Tibial artery (tissue), 4 donors: Measurements from ENCODE around the gene ERBB3.

Source experiments
- DNase-seq, 2 donors: peaks; one replicate each; pipeline ENCODE4 v3.0.0-alpha.2; 2019
- H3K27ac ChIP-seq, 2 donors: fragments of 200-600 bp; sonication (generic) in 1 of 2; 1 replicate in 1 of 2; 2 replicates in 1 of 2; pipeline ENCODE4 v1.5.1; 2018 to 2019; ENCODE audit warnings: mild to moderate bottlenecking in 1 of 2
- H3K27me3 ChIP-seq, 2 donors: fragments of 200-600 bp; sonication (generic) in 1 of 2; one replicate each; pipeline versions ENCODE4 v1.5.1 to v1.6.0; 2016 to 2019
- H3K36me3 ChIP-seq, 3 donors: fragments of 200-600 bp; sonication (generic) in 2 of 3; one replicate each; pipeline ENCODE4 v1.5.1; 2016 to 2019; ENCODE audit warnings: mild to moderate bottlenecking in 2 of 3
- H3K4me1 ChIP-seq, 4 donors: fragments of 200-600 bp; sonication (generic) in 2 of 4; 1 replicate in 3 of 4; 2 replicates in 1 of 4; pipeline ENCODE4 v1.5.1; 2016 to 2019
- H3K4me3 ChIP-seq, 2 donors: fragments of 200-600 bp; sonication (generic) in 1 of 2; 1 replicate in 1 of 2; 2 replicates in 1 of 2; pipeline ENCODE4 v1.5.1; 2018 to 2019; ENCODE audit warnings: mild to moderate bottlenecking in 2 of 2
- H3K9me3 ChIP-seq, 3 donors: fragments of 200-600 bp; sonication (generic) in 1 of 3; one replicate each; pipeline ENCODE4 v1.5.1; 2016 to 2019
- CTCF ChIP-seq, 2 experiments: fragments of 200-600 bp in 1 of 2; fragments of 450-650 bp in 1 of 2; IDR thresholded peaks; one replicate each; pipeline ENCODE4 v1.5.1; 2017 to 2019; ENCODE audit warnings: antibody characterized with exemption in 2 of 2, mild to moderate bottlenecking in 1 of 2, moderate library complexity in 1 of 2
- intact Hi-C: fragments of 100-400 bp; cut with DNase I; formaldehyde crosslinking; loops from one replicate; pipeline ENCODE4 v1.15.0; 2023; ENCODE audit warnings: low total_unique reads

The ERBB3 gene

GRCh38 chr12:56127485-56127887 lies 47.5 kb downstream of the ERBB3 start:
- no peak for TF ChIP-seq CTCF (IDR thresholded peaks at IDR 0.05)
- Histone ChIP-seq H3K27me3 (no peaks in the 10 kb centered on the region), H3K36me3 (peaks cover 16 to 28% (median 21%) of the 10 kb centered on the region in 3 donors), H3K4me3 (peak overlapping the region; percentile 43 to 74), H3K4me1 (peaks cover 9 to 41% (median 26%) of the 10 kb centered on the region in 4 donors), H3K9me3 (no peaks in the 10 kb centered on the region), H3K27ac (peak overlapping the region; percentile 80 to 84)
- intact Hi-C loops: loop anchor here (2.0 to 5.0 kb wide), 2 partner anchors 35 to 61 kb away; partner anchors contain the start of gene SMARCC2
- no peak for DNase-seq

- Histone ChIP-seq H3K27ac (peak within 1 kb of the TSS; percentile 95 to 99), H3K36me3 (peaks cover 22 to 30% (median 27%) of the 10 kb centered on the region in 3 donors), H3K4me1 (peaks cover 9 to 36% (median 26%) of the 10 kb centered on the region in 4 donors), H3K9me3 (no peaks in the 10 kb centered on the region), H3K27me3 (no peaks in the 10 kb centered on the region), H3K4me3 (peak within 1 kb of the TSS; percentile 74 to 91)
- peak; percentile 100 for DNase-seq
- no peak for TF ChIP-seq CTCF (IDR thresholded peaks at IDR 0.05)
- intact Hi-C loops: loop anchor here (2.0 to 5.0 kb wide), 2 partner anchors 34 to 61 kb away; partner anchors contain the start of gene SMARCC2
Observed at GRCh38 chr12:56127888-56128669, 48.1 kb downstream of the ERBB3 start, which contains the start of gene ESYT1. TSS of gene ESYT1 (plus strand) at chr12:56128267. CDS start at chr12:56128320, 53 bp downstream.

GRCh38 chr12:56128670-56129205 lies 48.8 kb downstream of the ERBB3 start:
- peaks cover 28 to 36% (median 34%) of the 10 kb centered on the region in 3 donors for H3K36me3 ChIP-seq
- H3K4me3 ChIP-seq: peak overlapping the region; percentile 74 to 91
- H3K4me1 ChIP-seq: peaks cover 9 to 36% (median 26%) of the 10 kb centered on the region in 4 donors
- no peak for TF ChIP-seq CTCF (IDR thresholded peaks at IDR 0.05)
- intact Hi-C loops: loop anchor here (5.0 kb wide), 1 partner anchor 34 kb away; no protein-coding TSS in a partner anchor
- DNase-seq: peak in 1 of 2 donors; percentile 79
- H3K27me3 ChIP-seq: no peaks in the 10 kb centered on the region
- H3K9me3 ChIP-seq: no peaks in the 10 kb centered on the region
- peak overlapping the region; percentile 95 to 99 for H3K27ac ChIP-seq

- Histone ChIP-seq H3K4me3 (peak overlapping the region; percentile 74 to 91), H3K27me3 (no peaks in the 10 kb centered on the region), H3K36me3 (peaks cover 33 to 42% (median 40%) of the 10 kb centered on the region in 3 donors), H3K27ac (peak overlapping the region; percentile 95 to 99), H3K9me3 (no peaks in the 10 kb centered on the region), H3K4me1 (peaks cover 9 to 36% (median 26%) of the 10 kb centered on the region in 4 donors)
- peak; percentile 68 to 85 for DNase-seq
- intact Hi-C loops: loop anchor here (5.0 kb wide), 1 partner anchor 33 kb away; no protein-coding TSS in a partner anchor
- TF ChIP-seq CTCF (IDR thresholded peaks at IDR 0.05): no peak
Observed at GRCh38 chr12:56129206-56129941, 49.4 kb downstream of the ERBB3 start.

GRCh38 chr12:56129942-56130495 lies 50.1 kb downstream of the ERBB3 start:
- peak overlapping the region; percentile 74 to 91 for H3K4me3 ChIP-seq
- TF ChIP-seq CTCF (IDR thresholded peaks at IDR 0.05): no peak
- H3K27ac ChIP-seq: peak overlapping the region; percentile 95 to 99
- DNase-seq: peak; percentile 48 to 83
- H3K9me3 ChIP-seq: no peaks in the 10 kb centered on the region
- peaks cover 39 to 49% (median 45%) of the 10 kb centered on the region in 3 donors for H3K36me3 ChIP-seq
- intact Hi-C loops: loop anchor here (5.0 kb wide), 2 partner anchors 32 to 132 kb away; no protein-coding TSS in a partner anchor
- H3K27me3 ChIP-seq: no peaks in the 10 kb centered on the region
- peaks cover 9 to 36% (median 26%) of the 10 kb centered on the region in 4 donors for H3K4me1 ChIP-seq
